DND-41 (cell line): Measurements from ENCODE around the gene USP17L10.
"Not testable (repeated sequence)": the region's sequence is repeated elsewhere in the genome, so short reads cannot be mapped to it uniquely, and the experiment has no call there.

Source experiments
- EZH2 ChIP-seq: IDR thresholded peaks from 3 replicates; pipeline ENCODE4 v1.6.1; 2012; ENCODE audit warnings: borderline replicate concordance, low read depth, mild to moderate bottlenecking, moderate library complexity, low read length, inconsistent platforms; ENCODE audit not compliant: severe bottlenecking
- TF ChIP-seq, protein P1 (sequence below): IDR thresholded peaks from 2 replicates; pipeline ENCODE4 v1.5.1; 2012; ENCODE audit warnings: borderline replicate concordance, low read length, moderate library complexity, mild to moderate bottlenecking; ENCODE audit not compliant: poor library complexity, severe bottlenecking; ENCODE audit errors: extremely low read depth

- TF ChIP-seq, protein P1, sequence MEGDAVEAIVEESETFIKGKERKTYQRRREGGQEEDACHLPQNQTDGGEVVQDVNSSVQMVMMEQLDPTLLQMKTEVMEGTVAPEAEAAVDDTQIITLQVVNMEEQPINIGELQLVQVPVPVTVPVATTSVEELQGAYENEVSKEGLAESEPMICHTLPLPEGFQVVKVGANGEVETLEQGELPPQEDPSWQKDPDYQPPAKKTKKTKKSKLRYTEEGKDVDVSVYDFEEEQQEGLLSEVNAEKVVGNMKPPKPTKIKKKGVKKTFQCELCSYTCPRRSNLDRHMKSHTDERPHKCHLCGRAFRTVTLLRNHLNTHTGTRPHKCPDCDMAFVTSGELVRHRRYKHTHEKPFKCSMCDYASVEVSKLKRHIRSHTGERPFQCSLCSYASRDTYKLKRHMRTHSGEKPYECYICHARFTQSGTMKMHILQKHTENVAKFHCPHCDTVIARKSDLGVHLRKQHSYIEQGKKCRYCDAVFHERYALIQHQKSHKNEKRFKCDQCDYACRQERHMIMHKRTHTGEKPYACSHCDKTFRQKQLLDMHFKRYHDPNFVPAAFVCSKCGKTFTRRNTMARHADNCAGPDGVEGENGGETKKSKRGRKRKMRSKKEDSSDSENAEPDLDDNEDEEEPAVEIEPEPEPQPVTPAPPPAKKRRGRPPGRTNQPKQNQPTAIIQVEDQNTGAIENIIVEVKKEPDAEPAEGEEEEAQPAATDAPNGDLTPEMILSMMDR = not testable (repeated sequence)
- not testable (repeated sequence) for TF ChIP-seq EZH2
These were observed at the start of gene USP17L10 for GRCh38 chr4:9210357-9210756.
